HL-60 (cell line): ENCODE data around the gene PIGQ.
A peak's percentile ranks its signal among the peaks of the same experiment; 100 is the strongest.

Experiments used
- DNase-seq, 2 experiments: peaks; one replicate each; pipeline ENCODE4 v3.0.0-alpha.2; 2010 to 2020; ENCODE audit warnings: low read depth in 1 of 2, low spot score in 1 of 2
- H3K27ac ChIP-seq: fragments of 250-450 bp; sonication (Bioruptor Pico); replicated peaks from 2 replicates; pipeline ENCODE4 v1.5.1; 2020; ENCODE audit warnings: mild to moderate bottlenecking, moderate library complexity
- H3K27me3 ChIP-seq: fragments of 250-450 bp; sonication (Bioruptor Pico); 2 replicates; pipeline ENCODE4 v1.5.1; 2021; ENCODE audit warnings: mild to moderate bottlenecking, moderate library complexity; ENCODE audit not compliant: insufficient read depth, poor library complexity, severe bottlenecking
- H3K4me3 ChIP-seq: replicated peaks from 2 replicates; pipeline ENCODE4 v1.5.1; 2011; ENCODE audit warnings: mild to moderate bottlenecking, control low read depth, low read length; ENCODE audit not compliant: insufficient read depth
- CTCF ChIP-seq: IDR thresholded peaks from one replicate; pipeline ENCODE4 v1.5.1; 2011; ENCODE audit warnings: low read length, control low read depth, inconsistent platforms; ENCODE audit not compliant: insufficient read depth
- GABPA ChIP-seq: IDR thresholded peaks from 2 replicates; pipeline ENCODE4 v1.6.1; 2012; ENCODE audit warnings: low read depth
- POLR2AphosphoS5 ChIP-seq: IDR thresholded peaks from 2 replicates; pipeline ENCODE4 v1.6.1; 2012; ENCODE audit warnings: low read depth
- REST ChIP-seq: IDR thresholded peaks from 2 replicates; pipeline ENCODE4 v1.6.1; 2012; ENCODE audit warnings: low read depth; ENCODE audit not compliant: insufficient replicate concordance
- SPI1 ChIP-seq: IDR thresholded peaks from 2 replicates; pipeline ENCODE4 v1.6.1; 2012; ENCODE audit warnings: low read depth, mild to moderate bottlenecking, borderline replicate concordance

The PIGQ gene

GRCh38 chr16:567373-568256 lies 2.2 kb upstream of the PIGQ start:
- H3K4me3 ChIP-seq, result no peak overlapping the region
- no peaks in the 10 kb centered on the region for H3K27me3 ChIP-seq
- H3K27ac ChIP-seq, result peak overlapping the region; percentile 70
- TF ChIP-seq REST (no peak), SPI1 (no peak), POLR2AphosphoS5 (no peak), CTCF (no peak), GABPA (no peak)
- no peak for DNase-seq

GRCh38 chr16:568401-569258 lies 1.1 kb upstream of the PIGQ start:
- Histone ChIP-seq H3K27ac (peak overlapping the region; percentile 89), H3K4me3 (no peak overlapping the region)
- no peak for TF ChIP-seq GABPA
- TF ChIP-seq CTCF, result no peak
- TF ChIP-seq REST, result no peak
- no peak for TF ChIP-seq POLR2AphosphoS5
- TF ChIP-seq SPI1, result no peak

GRCh38 chr16:572865-573650 lies 3.3 kb downstream of the PIGQ start:
- Histone ChIP-seq H3K4me3 (no peak overlapping the region), H3K27me3 (no peaks in the 10 kb centered on the region), H3K27ac (no peak overlapping the region)
- no peak for DNase-seq
- no peak for TF ChIP-seq REST
- TF ChIP-seq CTCF, result no peak
- no peak for TF ChIP-seq GABPA
- TF ChIP-seq SPI1, result no peak
- no peak for TF ChIP-seq POLR2AphosphoS5

More at GRCh38 chr16:568401-569258, 1.1 kb upstream of the PIGQ start:
- no peaks in the 10 kb centered on the region for H3K27me3 ChIP-seq
- no peak for DNase-seq
